HCT116 (cell line): ENCODE measurements around the gene PADI3. TPM values are rescaled to one million over a fixed set of nuclear protein-coding genes. Genes with fewer than 3 reads are reported as not detected.

ENCODE experiments used
- ATAC-seq: fragments of 200-7000 bp; cut with Tn5 transposase; 2 replicates; pipeline ENCODE4 v1.9.1; 2020; ENCODE audit warnings: mild to moderate bottlenecking, moderate library complexity
- BruUV-seq: library from RNA; stranded (reverse); fragments of 400-500 nt; replicated peaks from 2 replicates; lab custom pipeline; 2021; lab: Mats Ljungman, UMichigan
- CTCF ChIA-PET: fragments of 300-600 bp; sonication (Branson Sonifier 250); formaldehyde crosslinking; loops from one replicate; lab custom pipeline; 2021; ENCODE audit warnings: antibody characterized with exemption; lab: Charles Lee
- POLR2A ChIA-PET: fragments of 300-600, 350-600 bp; sonication (Branson Sonifier 250); formaldehyde crosslinking; loops from one replicate; lab custom pipeline; 2021; ENCODE audit warnings: antibody characterized with exemption; lab: Charles Lee
- RAD21 ChIA-PET, 2 experiments: fragments of 300-600 bp; sonication (Branson Sonifier 250); formaldehyde crosslinking; loops; one replicate each; lab custom pipeline; 2023; ENCODE audit warnings: low total read pairs in 2 of 2; ENCODE audit not compliant: uncharacterized antibody in 2 of 2, unreplicated experiment in 2 of 2, low non-redundant PET in 1 of 2; lab: Charles Lee
- DNase-seq: peaks from one replicate; pipeline ENCODE4 v3.0.0-alpha.2; 2010; ENCODE audit warnings: low read depth, low spot score
- H2AFZ ChIP-seq: fragments of 200-600 bp; shearing (Covaris generic), sonication (generic); 2 replicates; pipeline ENCODE4 v1.6.1; 2017; ENCODE audit warnings: low read depth, mixed run types, mixed read lengths, antibody characterized with exemption, low read length; ENCODE audit not compliant: poor library complexity, severe bottlenecking
- H3K27ac ChIP-seq: 2 replicates; pipeline ENCODE4 v1.5.1; 2012; ENCODE audit warnings: low read depth, low read length
- H3K27me3 ChIP-seq: fragments of 200-600 bp; sonication (generic); 2 replicates; pipeline ENCODE4 v1.6.1; 2016; ENCODE audit warnings: mixed run types, low read length, mixed read lengths; ENCODE audit not compliant: insufficient read depth
- H3K36me3 ChIP-seq, 2 experiments: fragments of 200-500 bp in 1 of 2; fragments of 200-600 bp in 1 of 2; sonication (Bioruptor generic) in 1 of 2; sonication (generic) in 1 of 2; 2 replicates each; pipeline versions ENCODE4 v1.5.1 to v1.6.1; 2014 to 2016; ENCODE audit warnings: low read length in 2 of 2, inconsistent platforms in 1 of 2, mixed read lengths in 1 of 2, mixed run types in 1 of 2; ENCODE audit not compliant: insufficient read depth in 2 of 2, control insufficient read depth in 1 of 2
- H3K4me1 ChIP-seq, 2 experiments: fragments of 200-600 bp in 1 of 2; sonication (generic) in 1 of 2; 2 replicates each; pipeline versions ENCODE4 v1.5.1 to v1.6.1; 2012 to 2017; ENCODE audit warnings: low read length in 2 of 2, inconsistent platforms in 1 of 2, mild to moderate bottlenecking in 1 of 2, mixed read lengths in 1 of 2, mixed run types in 1 of 2, moderate library complexity in 1 of 2; ENCODE audit not compliant: insufficient read depth in 2 of 2, control insufficient read depth in 1 of 2
- H3K4me2 ChIP-seq: fragments of 200-600 bp; sonication (generic); 2 replicates; pipeline ENCODE4 v1.6.1; 2017; ENCODE audit warnings: mixed run types, low read length, mixed read lengths
- H3K4me3 ChIP-seq, 2 experiments: fragments of 200-600 bp in 1 of 2; sonication (generic) in 1 of 2; replicated peaks in 1 of 2; 2 replicates each; pipeline ENCODE4 v1.5.1; 2011 to 2016; ENCODE audit warnings: low read length in 2 of 2, control low read depth in 1 of 2, low read depth in 1 of 2, mild to moderate bottlenecking in 1 of 2, mixed read lengths in 1 of 2, mixed run types in 1 of 2
- H3K79me2 ChIP-seq: fragments of 200-600 bp; sonication (generic); 2 replicates; pipeline ENCODE4 v1.6.1; 2017; ENCODE audit warnings: mild to moderate bottlenecking, mixed run types, low read length, moderate library complexity, mixed read lengths; ENCODE audit not compliant: insufficient read depth
- H3K9ac ChIP-seq: fragments of 200-600 bp; sonication (generic); 2 replicates; pipeline ENCODE4 v1.6.1; 2016; ENCODE audit warnings: low read length, mixed read lengths
- H3K9me2 ChIP-seq: fragments of 200-600 bp; sonication (generic), shearing (Covaris generic); 2 replicates; pipeline ENCODE4 v1.6.1; 2017; ENCODE audit warnings: mixed run types, mild to moderate bottlenecking, moderate library complexity; ENCODE audit not compliant: insufficient read depth
- H3K9me3 ChIP-seq, 2 experiments: fragments of 200-500 bp in 1 of 2; fragments of 200-600 bp in 1 of 2; sonication (Bioruptor generic) in 1 of 2; sonication (generic) in 1 of 2; 2 replicates each; pipeline ENCODE4 v1.6.1; 2014 to 2017; ENCODE audit warnings: low read length in 2 of 2, mixed read lengths in 2 of 2, inconsistent platforms in 1 of 2, low read depth in 1 of 2, mild to moderate bottlenecking in 1 of 2, mixed run types in 1 of 2, moderate library complexity in 1 of 2; ENCODE audit not compliant: control insufficient read depth in 1 of 2, insufficient read depth in 1 of 2
- H4K20me1 ChIP-seq: fragments of 200-600 bp; sonication (generic), shearing (Covaris generic); 2 replicates; pipeline ENCODE4 v1.6.1; 2017; ENCODE audit warnings: mixed run types, mild to moderate bottlenecking, moderate library complexity; ENCODE audit not compliant: insufficient read depth
- CBX3 ChIP-seq: IDR thresholded peaks from 2 replicates; pipeline ENCODE4 v1.6.1; 2012; ENCODE audit warnings: low read depth
- CTCF ChIP-seq, 3 experiments: fragments of 200-600 bp in 1 of 3; sonication (generic) in 1 of 3; IDR thresholded peaks in 2 of 3; conservative IDR thresholded peaks in 1 of 3; 2 replicates each; pipeline ENCODE4 v1.5.1; 2012 to 2017; ENCODE audit warnings: low read depth in 2 of 3, low read length in 2 of 3, antibody characterized with exemption in 1 of 3, borderline replicate concordance in 1 of 3, control low read depth in 1 of 3, mild to moderate bottlenecking in 1 of 3, mixed read lengths in 1 of 3, mixed run types in 1 of 3, moderate library complexity in 1 of 3; ENCODE audit not compliant: insufficient read depth in 1 of 3
- EGR1 ChIP-seq: IDR thresholded peaks from 2 replicates; pipeline ENCODE4 v1.6.1; 2012; ENCODE audit warnings: low read depth
- EZH2 ChIP-seq: fragments of 200-600 bp; sonication (generic); IDR thresholded peaks from 2 replicates; pipeline ENCODE4 v1.6.1; 2017; ENCODE audit warnings: antibody characterized with exemption, mixed run types
- EZH2phosphoT487 ChIP-seq: fragments of 200-600 bp; IDR thresholded peaks from 2 replicates; pipeline ENCODE4 v1.6.1; 2018; ENCODE audit warnings: antibody characterized with exemption, borderline replicate concordance
- FOSL1 ChIP-seq: IDR thresholded peaks from 2 replicates; pipeline ENCODE4 v1.6.1; 2012; ENCODE audit warnings: low read depth
- JUND ChIP-seq: IDR thresholded peaks from 2 replicates; pipeline ENCODE4 v1.6.1; 2012
- RAD21 ChIP-seq: IDR thresholded peaks from 2 replicates; pipeline ENCODE4 v1.6.1; 2012; ENCODE audit warnings: low read depth, mild to moderate bottlenecking
- REST ChIP-seq: IDR thresholded peaks from 2 replicates; pipeline ENCODE4 v1.6.1; 2012; ENCODE audit warnings: low read depth
- SIN3A ChIP-seq: IDR thresholded peaks from 2 replicates; pipeline ENCODE4 v1.6.1; 2012; ENCODE audit warnings: low read depth
- SP1 ChIP-seq: IDR thresholded peaks from 2 replicates; pipeline ENCODE4 v1.6.1; 2012; ENCODE audit warnings: low read depth
- TCF7L2 ChIP-seq: IDR thresholded peaks from 2 replicates; pipeline ENCODE4 v1.7.0; 2011; ENCODE audit warnings: borderline replicate concordance, inconsistent platforms; ENCODE audit not compliant: insufficient read depth, insufficient read length; ENCODE audit errors: extremely low read depth
- YY1 ChIP-seq: IDR thresholded peaks from 2 replicates; pipeline ENCODE4 v1.6.1; 2011; ENCODE audit warnings: low read length, low read depth, moderate library complexity, mild to moderate bottlenecking; ENCODE audit not compliant: insufficient replicate concordance; ENCODE audit errors: extremely low read depth
- ZFX ChIP-seq: fragments of 450-650 bp; IDR thresholded peaks from 2 replicates; pipeline ENCODE4 v1.6.1; 2017
- intact Hi-C: fragments of 100-400 bp; cut with micrococcal nuclease; formaldehyde crosslinking; loops from 2 replicates; pipeline ENCODE4 v1.10.0; 2022
- total RNA-seq: library from RNA; stranded (reverse); gene quantifications from one replicate; pipeline ENCODE4 v1.2.1, GENCODE V29; 2021; ENCODE audit not compliant: unreplicated experiment

The PADI3 gene
- total RNA-seq, 1 experiment from 2014 or later: 0.93 TPM

- intact Hi-C loops: no loop called here
- ATAC-seq (no peak), DNase-seq (no peak)
- ChIA-PET RAD21 (no interaction called here), CTCF (interaction anchor here (1.1 to 1.8 kb wide), 2 partner anchors 10 to 22 kb away, joined by 3 to 6 read pairs; no protein-coding TSS in a partner anchor), POLR2A (no interaction called here)
- Histone ChIP-seq H3K36me3 (no peaks in the 10 kb centered on the region), H3K9me3 (no peaks in the 10 kb centered on the region), H3K9me2 (no peaks in the 10 kb centered on the region), H3K9ac (no peak overlapping the region), H2AFZ (no peak overlapping the region), H3K4me3 (no peak overlapping the region), H3K27ac (no peak overlapping the region), H3K4me1 (peaks cover 11 to 13% of the 10 kb centered on the region in 2 experiments), H3K4me2 (no peak overlapping the region), H3K27me3 (0 out of 2 replicates have a peak, but pooled peaks cover 3% of the 10 kb centered on the region), H4K20me1 (no peaks in the 10 kb centered on the region), H3K79me2 (no peaks in the 10 kb centered on the region)
- BruUV-seq: no TSS peak
- TF ChIP-seq RAD21: no peak
- TF ChIP-seq SP1: no peak
- no peak for TF ChIP-seq CBX3
- TF ChIP-seq EGR1: no peak
- no peak for TF ChIP-seq FOSL1
- TF ChIP-seq CTCF (IDR thresholded peaks at IDR 0.05 in 2 of 3, conservative IDR thresholded peaks at IDR 0.05 in 1 of 3; ENCODE audit: borderline replicate concordance in 1 of 3, insufficient read depth in 1 of 3, low read depth in 2 of 3, low read length in 2 of 3): no peak
- no peak for TF ChIP-seq TCF7L2
- TF ChIP-seq JUND: no peak
- TF ChIP-seq EZH2: no peak
Measured at GRCh38 chr1:17263936-17264335, 15.0 kb downstream of the PADI3 start.

- ATAC-seq: no peak
- DNase-seq: no peak
- RAD21 ChIA-PET: no interaction called here
- H3K4me2 ChIP-seq: no peak overlapping the region
- no peak overlapping the region for H3K27ac ChIP-seq
- H2AFZ ChIP-seq: no peak overlapping the region
- TF ChIP-seq EZH2phosphoT487 (no peak), ZFX (no peak), REST (no peak), SIN3A (no peak), YY1 (no peak)
- TF ChIP-seq, all 23 proteins: peak for 0
- H3K27me3 ChIP-seq: 0 out of 2 replicates have a peak, but pooled peaks cover 3% of the 10 kb centered on the region
- ChIA-PET CTCF (interaction anchor here (1.8 kb wide), 1 partner anchor 9 kb away, joined by 6 read pairs; no protein-coding TSS in a partner anchor), POLR2A (no interaction called here)
- BruUV-seq: no TSS peak
- no peaks in the 10 kb centered on the region for H3K36me3 ChIP-seq
- no peaks in the 10 kb centered on the region for H3K9me3 ChIP-seq
- peaks cover 6 to 8% of the 10 kb centered on the region in 2 experiments for H3K4me1 ChIP-seq
- H4K20me1 ChIP-seq: no peaks in the 10 kb centered on the region
- no peaks in the 10 kb centered on the region for H3K9me2 ChIP-seq
- no peaks in the 10 kb centered on the region for H3K79me2 ChIP-seq
- intact Hi-C loops: no loop called here
- H3K9ac ChIP-seq: no peak overlapping the region
- H3K4me3 ChIP-seq: no peak overlapping the region
Measured at GRCh38 chr1:17264470-17264869, 15.6 kb downstream of the PADI3 start.
